Muscle layer of colon (tissue), 2 donors: Measurements from ENCODE around the gene SUGCT.

Experiments
- H3K27ac ChIP-seq: one replicate; pipeline ENCODE4 v1.7.0; 2013; ENCODE audit warnings: low read depth, mild to moderate bottlenecking, low read length, moderate library complexity
- H3K27me3 ChIP-seq, 2 donors: one replicate each; pipeline ENCODE4 v1.7.0; 2013; ENCODE audit warnings: low read length in 2 of 2, mild to moderate bottlenecking in 2 of 2; ENCODE audit not compliant: insufficient read depth in 2 of 2, control insufficient read depth in 1 of 2
- H3K36me3 ChIP-seq: one replicate; pipeline ENCODE4 v1.7.0; 2013; ENCODE audit warnings: mild to moderate bottlenecking, low read length; ENCODE audit not compliant: insufficient read depth
- H3K4me1 ChIP-seq: one replicate; pipeline ENCODE4 v1.7.0; 2013; ENCODE audit warnings: mild to moderate bottlenecking, low read length; ENCODE audit not compliant: insufficient read depth
- H3K4me3 ChIP-seq, 2 donors: one replicate each; pipeline ENCODE4 v1.7.0; 2013; ENCODE audit warnings: low read length in 2 of 2, low read depth in 1 of 2, mild to moderate bottlenecking in 1 of 2, moderate library complexity in 1 of 2
- H3K9ac ChIP-seq: one replicate; pipeline ENCODE4 v1.7.0; 2013; ENCODE audit warnings: low read length
- H3K9me3 ChIP-seq: one replicate; pipeline ENCODE4 v1.7.0; 2013; ENCODE audit warnings: mild to moderate bottlenecking, low read length
- donor health status: abdominal sarcoma.
- donor health status: Adenocarcinoma of cecum.

SUGCT gene

GRCh38 chr7:40899636-40900507 is 765.1 kb downstream of the SUGCT start:
- Histone ChIP-seq H3K27ac (no peak overlapping the region), H3K9ac (no peak overlapping the region), H3K4me1 (peaks cover 15% of the 10 kb centered on the region), H3K36me3 (no peaks in the 10 kb centered on the region), H3K27me3 (no peaks in the 10 kb centered on the region), H3K9me3 (no peaks in the 10 kb centered on the region), H3K4me3 (no peak overlapping the region)

DNA sequence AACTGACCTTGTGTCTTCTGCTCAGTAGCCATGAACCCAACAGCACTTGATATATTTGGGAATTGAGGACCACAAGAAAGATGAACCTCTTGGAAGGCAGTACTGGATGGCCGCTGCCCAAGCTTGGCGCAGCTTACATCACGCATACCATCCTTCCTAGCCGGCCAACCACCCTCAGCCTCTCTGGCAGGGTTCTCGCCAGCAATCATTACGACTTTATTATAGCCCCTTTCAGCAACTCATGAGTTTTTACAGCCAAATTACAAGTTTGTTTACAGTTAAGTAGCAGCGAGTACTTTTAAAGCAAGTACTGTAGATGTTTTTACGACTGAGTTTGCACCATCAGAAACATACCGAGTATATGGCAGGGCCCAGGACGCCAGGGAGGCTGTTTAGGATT is 769.1 kb downstream of the SUGCT start:
- Histone ChIP-seq H3K27ac (no peak overlapping the region), H3K9me3 (no peaks in the 10 kb centered on the region), H3K27me3 (no peaks in the 10 kb centered on the region)

GRCh38 chr7:40907286-40907685 is 772.5 kb downstream of the SUGCT start:
- Histone ChIP-seq H3K27ac (no peak overlapping the region), H3K4me3 (no peak overlapping the region), H3K9me3 (no peaks in the 10 kb centered on the region), H3K4me1 (peaks cover 11% of the 10 kb centered on the region), H3K9ac (no peak overlapping the region), H3K27me3 (no peaks in the 10 kb centered on the region), H3K36me3 (no peaks in the 10 kb centered on the region)

More for the DNA sequence above, 769.1 kb downstream of the SUGCT start:
- Histone ChIP-seq H3K4me1 (peaks cover 13% of the 10 kb centered on the region), H3K9ac (no peak overlapping the region), H3K36me3 (no peaks in the 10 kb centered on the region), H3K4me3 (no peak overlapping the region)

- H3K4me1 ChIP-seq: no peaks in the 10 kb centered on the region
- H3K9ac ChIP-seq: no peak overlapping the region
- no peak overlapping the region for H3K27ac ChIP-seq
- H3K36me3 ChIP-seq: no peaks in the 10 kb centered on the region
- H3K27me3 ChIP-seq: no peaks in the 10 kb centered on the region
- H3K9me3 ChIP-seq: no peaks in the 10 kb centered on the region
- H3K4me3 ChIP-seq: no peak overlapping the region
These were observed 774.7 kb downstream of the SUGCT start for GRCh38 chr7:40909346-40909980.
